SU-DHL-6 (cell line): ENCODE results near the gene DCAF12L1.

Source experiments
- EZH2phosphoT487 ChIP-seq: fragments of 200-600 bp; sonication (generic), shearing (Covaris generic); conservative IDR thresholded peaks from 2 replicates; pipeline ENCODE4 v1.6.1; 2018; ENCODE audit warnings: mild to moderate bottlenecking, antibody characterized with exemption, low read length, moderate library complexity, mixed read lengths
- TF ChIP-seq, protein P1 (sequence below): fragments of 200-600 bp; sonication (generic); IDR thresholded peaks from one replicate; pipeline ENCODE4 v1.5.1; 2017; ENCODE audit warnings: antibody characterized with exemption, mild to moderate bottlenecking, low read length, moderate library complexity; ENCODE audit not compliant: insufficient read depth, poor library complexity, severe bottlenecking

- TF ChIP-seq EZH2phosphoT487, result no peak
- TF ChIP-seq, protein P1, sequence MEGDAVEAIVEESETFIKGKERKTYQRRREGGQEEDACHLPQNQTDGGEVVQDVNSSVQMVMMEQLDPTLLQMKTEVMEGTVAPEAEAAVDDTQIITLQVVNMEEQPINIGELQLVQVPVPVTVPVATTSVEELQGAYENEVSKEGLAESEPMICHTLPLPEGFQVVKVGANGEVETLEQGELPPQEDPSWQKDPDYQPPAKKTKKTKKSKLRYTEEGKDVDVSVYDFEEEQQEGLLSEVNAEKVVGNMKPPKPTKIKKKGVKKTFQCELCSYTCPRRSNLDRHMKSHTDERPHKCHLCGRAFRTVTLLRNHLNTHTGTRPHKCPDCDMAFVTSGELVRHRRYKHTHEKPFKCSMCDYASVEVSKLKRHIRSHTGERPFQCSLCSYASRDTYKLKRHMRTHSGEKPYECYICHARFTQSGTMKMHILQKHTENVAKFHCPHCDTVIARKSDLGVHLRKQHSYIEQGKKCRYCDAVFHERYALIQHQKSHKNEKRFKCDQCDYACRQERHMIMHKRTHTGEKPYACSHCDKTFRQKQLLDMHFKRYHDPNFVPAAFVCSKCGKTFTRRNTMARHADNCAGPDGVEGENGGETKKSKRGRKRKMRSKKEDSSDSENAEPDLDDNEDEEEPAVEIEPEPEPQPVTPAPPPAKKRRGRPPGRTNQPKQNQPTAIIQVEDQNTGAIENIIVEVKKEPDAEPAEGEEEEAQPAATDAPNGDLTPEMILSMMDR, result no peak
Measured at GRCh38 chrX:126551725-126552312, 795 bp downstream of the DCAF12L1 start.
